GM23338 (cell line): ENCODE data around the gene BCAR3. TPM values are rescaled to one million over a fixed set of nuclear protein-coding genes. Genes with fewer than 3 reads are reported as not detected.

Source experiments
- ATAC-seq: fragments of 200-7000 bp; cut with Tn5 transposase; 3 replicates; pipeline ENCODE4 v1.9.1; 2020
- DNase-seq: peaks from one replicate; pipeline ENCODE4 v3.0.0-alpha.2; 2015; ENCODE audit warnings: low spot score
- H2AFZ ChIP-seq: fragments of 200-600 bp; sonication (generic); 2 replicates; pipeline ENCODE4 v1.8.0; 2016; ENCODE audit warnings: antibody characterized with exemption, mild to moderate bottlenecking, moderate library complexity
- H3F3A ChIP-seq: fragments of 200-600 bp; sonication (generic); replicated peaks from 2 replicates; pipeline ENCODE4 v1.8.0; 2017; ENCODE audit warnings: antibody characterized with exemption, mixed run types, low read depth
- H3K27ac ChIP-seq: fragments of 200-600 bp; sonication (generic); 2 replicates; pipeline ENCODE4 v1.6.1; 2016; ENCODE audit warnings: low read depth
- H3K27me3 ChIP-seq: fragments of 200-600 bp; sonication (generic); 2 replicates; pipeline ENCODE4 v1.8.0; 2016; ENCODE audit warnings: mild to moderate bottlenecking, mixed run types, moderate library complexity; ENCODE audit not compliant: insufficient read depth
- H3K36me3 ChIP-seq: fragments of 200-600 bp; sonication (generic); 2 replicates; pipeline ENCODE4 v1.8.0; 2016; ENCODE audit warnings: mild to moderate bottlenecking; ENCODE audit not compliant: insufficient read depth
- H3K4me1 ChIP-seq: fragments of 200-600 bp; sonication (generic); 2 replicates; pipeline ENCODE4 v1.8.0; 2016; ENCODE audit warnings: mild to moderate bottlenecking, moderate library complexity; ENCODE audit not compliant: insufficient read depth
- H3K4me2 ChIP-seq: fragments of 200-600 bp; sonication (generic); 2 replicates; pipeline ENCODE4 v1.7.1; 2017; ENCODE audit warnings: mixed run types
- H3K4me3 ChIP-seq: fragments of 200-600 bp; sonication (generic); 2 replicates; pipeline ENCODE4 v1.6.1; 2016; ENCODE audit warnings: mixed run types
- H3K79me2 ChIP-seq: fragments of 200-600 bp; sonication (generic); replicated peaks from 2 replicates; pipeline ENCODE4 v1.8.0; 2017; ENCODE audit warnings: mild to moderate bottlenecking; ENCODE audit not compliant: insufficient read depth
- H3K9me2 ChIP-seq: fragments of 200-600 bp; sonication (generic); 2 replicates; pipeline ENCODE4 v1.8.0; 2017; ENCODE audit not compliant: insufficient read depth
- H4K20me1 ChIP-seq: fragments of 200-600 bp; sonication (generic); replicated peaks from 2 replicates; pipeline ENCODE4 v1.8.0; 2017; ENCODE audit warnings: mild to moderate bottlenecking; ENCODE audit not compliant: insufficient read depth
- H3K27ac Mint-ChIP-seq: 2 replicates; pipeline ENCODE4 v1.8.0; 2020; ENCODE audit warnings: inconsistent platforms, mild to moderate bottlenecking, moderate library complexity, mixed read lengths
- H3K27me3 Mint-ChIP-seq: 3 replicates; pipeline ENCODE4 v1.8.0; 2022; ENCODE audit warnings: low read depth, mild to moderate bottlenecking, moderate library complexity, mixed read lengths, inconsistent platforms; ENCODE audit not compliant: insufficient read depth, poor library complexity
- H3K36me3 Mint-ChIP-seq: 3 replicates; pipeline ENCODE4 v1.8.0; 2021; ENCODE audit warnings: low read depth, mild to moderate bottlenecking, inconsistent platforms, moderate library complexity, mixed read lengths
- H3K4me1 Mint-ChIP-seq: 3 replicates; pipeline ENCODE4 v1.8.0; 2020; ENCODE audit warnings: mild to moderate bottlenecking, inconsistent platforms, mixed read lengths
- H3K4me3 Mint-ChIP-seq: 3 replicates; pipeline ENCODE4 v1.8.0; 2021; ENCODE audit warnings: moderate library complexity, mild to moderate bottlenecking, inconsistent platforms, mixed read lengths
- H3K9me3 Mint-ChIP-seq: 3 replicates; pipeline ENCODE4 v1.8.0; 2020; ENCODE audit warnings: moderate library complexity, mild to moderate bottlenecking, inconsistent platforms, mixed read lengths
- CREB1 ChIP-seq: fragments of 250-450 bp; sonication (Bioruptor Pico); IDR thresholded peaks from 2 replicates; pipeline ENCODE4 v1.5.0; 2020; ENCODE audit warnings: low read depth, mild to moderate bottlenecking, moderate library complexity
- EZH2 ChIP-seq: fragments of 200-600 bp; sonication (generic); IDR thresholded peaks from one replicate; pipeline ENCODE4 v1.8.0; 2017; ENCODE audit warnings: antibody characterized with exemption, mild to moderate bottlenecking, low read depth; ENCODE audit not compliant: unreplicated experiment
- EZH2phosphoT487 ChIP-seq: fragments of 200-600 bp; sonication (generic); IDR thresholded peaks from one replicate; pipeline ENCODE4 v1.8.1; 2018; ENCODE audit warnings: antibody characterized with exemption; ENCODE audit not compliant: unreplicated experiment
- JUNB ChIP-seq: IDR thresholded peaks from one replicate; pipeline ENCODE4 v1.6.1; 2016; ENCODE audit warnings: antibody characterized with exemption; ENCODE audit not compliant: unreplicated experiment
- NANOG ChIP-seq: IDR thresholded peaks from 2 replicates; pipeline ENCODE4 v1.6.1; 2016; ENCODE audit warnings: antibody characterized with exemption, borderline replicate concordance
- POLR2AphosphoS5 ChIP-seq: IDR thresholded peaks from 2 replicates; pipeline ENCODE4 v1.6.1; 2016; ENCODE audit warnings: antibody characterized with exemption, low read depth
- STAT1 ChIP-seq: IDR thresholded peaks from one replicate; pipeline ENCODE4 v1.6.1; 2016; ENCODE audit warnings: antibody characterized with exemption; ENCODE audit not compliant: unreplicated experiment
- ZNF331 ChIP-seq: fragments of 250-450 bp; sonication (Bioruptor Pico); IDR thresholded peaks from 2 replicates; pipeline ENCODE4 v1.5.0; 2020; ENCODE audit warnings: low read depth, mild to moderate bottlenecking, moderate library complexity
- polyA plus RNA-seq: library from polyadenylated mRNA; unstranded; fragments of >200 nt; fragmentation: Nextera tagmentation; extraction: Ambion mirVana; gene quantifications from 2 replicates; pipeline ENCODE4 v1.2.1, GENCODE V29; 2016
- total RNA-seq: library from RNA; depleted of rRNA; stranded (reverse); fragments of >200 nt; shearing (Covaris generic); gene quantifications from 2 replicates; pipeline ENCODE4 v1.2.3, GENCODE V29; 2014
- TF ChIP-seq, protein P1 (sequence below): IDR thresholded peaks from 2 replicates; pipeline ENCODE4 v1.6.1; 2016; ENCODE audit warnings: antibody characterized with exemption
- TF ChIP-seq, protein P2 (sequence below): IDR thresholded peaks from one replicate; pipeline ENCODE4 v1.6.1; 2018; ENCODE audit warnings: antibody characterized with exemption; ENCODE audit not compliant: unreplicated experiment
- TF ChIP-seq, protein P3 (sequence below): fragments of 250-450 bp; sonication (Bioruptor Pico); IDR thresholded peaks from 2 replicates; pipeline ENCODE4 v1.5.0; 2020; ENCODE audit warnings: mild to moderate bottlenecking, moderate library complexity
- TF ChIP-seq, protein P4 (sequence below), 2 experiments: fragments of 200-600 bp in 1 of 2; sonication (generic) in 1 of 2; conservative IDR thresholded peaks; 2 replicates each; pipeline versions ENCODE4 v1.5.1 to v1.6.1; 2016 to 2017; ENCODE audit warnings: antibody characterized with exemption in 2 of 2, low read depth in 2 of 2, mild to moderate bottlenecking in 2 of 2, moderate library complexity in 1 of 2

Gene BCAR3
- total and polyA plus RNA-seq, 2 experiments from 2014 or later = 5.5 to 9.7 TPM

DNA sequence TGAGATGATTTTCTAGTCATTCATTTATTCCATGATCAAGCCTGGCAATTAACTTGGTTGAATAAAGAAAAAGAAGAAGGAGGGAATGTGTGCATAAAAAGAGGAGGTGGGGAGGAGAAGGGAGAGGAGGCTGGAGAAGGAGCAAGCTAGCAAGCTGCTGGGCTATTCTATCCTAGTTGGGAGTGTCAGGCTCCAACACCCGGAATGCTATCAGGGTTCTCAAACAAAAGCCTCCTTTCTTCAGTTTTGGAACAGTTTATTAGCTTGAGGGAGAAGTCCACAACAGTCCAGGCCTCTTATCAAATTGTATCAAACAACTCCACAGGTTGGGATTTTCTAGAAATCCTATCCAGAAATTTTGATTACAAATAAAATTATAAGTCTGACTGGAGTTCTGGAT lies 80.0 kb downstream of the BCAR3 start:
- Histone ChIP-seq H3K4me3 (no peak overlapping the region), H4K20me1 (no peaks in the 10 kb centered on the region), H3K79me2 (0 out of 2 replicates have a peak, but pooled peaks cover under 1% of the 10 kb centered on the region), H3K27me3 (no peaks in the 10 kb centered on the region), H3K4me1 (peaks cover 9% of the 10 kb centered on the region; the same call in 1 of the 2 replicates), H3K4me2 (no peak overlapping the region), H3K9me2 (no peaks in the 10 kb centered on the region), H3K27ac (no peak overlapping the region), H3F3A (no peaks in the 10 kb centered on the region), H3K36me3 (no peaks in the 10 kb centered on the region), H2AFZ (no peak overlapping the region)
- TF ChIP-seq, protein P1, sequence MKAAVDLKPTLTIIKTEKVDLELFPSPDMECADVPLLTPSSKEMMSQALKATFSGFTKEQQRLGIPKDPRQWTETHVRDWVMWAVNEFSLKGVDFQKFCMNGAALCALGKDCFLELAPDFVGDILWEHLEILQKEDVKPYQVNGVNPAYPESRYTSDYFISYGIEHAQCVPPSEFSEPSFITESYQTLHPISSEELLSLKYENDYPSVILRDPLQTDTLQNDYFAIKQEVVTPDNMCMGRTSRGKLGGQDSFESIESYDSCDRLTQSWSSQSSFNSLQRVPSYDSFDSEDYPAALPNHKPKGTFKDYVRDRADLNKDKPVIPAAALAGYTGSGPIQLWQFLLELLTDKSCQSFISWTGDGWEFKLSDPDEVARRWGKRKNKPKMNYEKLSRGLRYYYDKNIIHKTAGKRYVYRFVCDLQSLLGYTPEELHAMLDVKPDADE = no peak
- no peak for TF ChIP-seq CREB1
- TF ChIP-seq, protein P2, sequence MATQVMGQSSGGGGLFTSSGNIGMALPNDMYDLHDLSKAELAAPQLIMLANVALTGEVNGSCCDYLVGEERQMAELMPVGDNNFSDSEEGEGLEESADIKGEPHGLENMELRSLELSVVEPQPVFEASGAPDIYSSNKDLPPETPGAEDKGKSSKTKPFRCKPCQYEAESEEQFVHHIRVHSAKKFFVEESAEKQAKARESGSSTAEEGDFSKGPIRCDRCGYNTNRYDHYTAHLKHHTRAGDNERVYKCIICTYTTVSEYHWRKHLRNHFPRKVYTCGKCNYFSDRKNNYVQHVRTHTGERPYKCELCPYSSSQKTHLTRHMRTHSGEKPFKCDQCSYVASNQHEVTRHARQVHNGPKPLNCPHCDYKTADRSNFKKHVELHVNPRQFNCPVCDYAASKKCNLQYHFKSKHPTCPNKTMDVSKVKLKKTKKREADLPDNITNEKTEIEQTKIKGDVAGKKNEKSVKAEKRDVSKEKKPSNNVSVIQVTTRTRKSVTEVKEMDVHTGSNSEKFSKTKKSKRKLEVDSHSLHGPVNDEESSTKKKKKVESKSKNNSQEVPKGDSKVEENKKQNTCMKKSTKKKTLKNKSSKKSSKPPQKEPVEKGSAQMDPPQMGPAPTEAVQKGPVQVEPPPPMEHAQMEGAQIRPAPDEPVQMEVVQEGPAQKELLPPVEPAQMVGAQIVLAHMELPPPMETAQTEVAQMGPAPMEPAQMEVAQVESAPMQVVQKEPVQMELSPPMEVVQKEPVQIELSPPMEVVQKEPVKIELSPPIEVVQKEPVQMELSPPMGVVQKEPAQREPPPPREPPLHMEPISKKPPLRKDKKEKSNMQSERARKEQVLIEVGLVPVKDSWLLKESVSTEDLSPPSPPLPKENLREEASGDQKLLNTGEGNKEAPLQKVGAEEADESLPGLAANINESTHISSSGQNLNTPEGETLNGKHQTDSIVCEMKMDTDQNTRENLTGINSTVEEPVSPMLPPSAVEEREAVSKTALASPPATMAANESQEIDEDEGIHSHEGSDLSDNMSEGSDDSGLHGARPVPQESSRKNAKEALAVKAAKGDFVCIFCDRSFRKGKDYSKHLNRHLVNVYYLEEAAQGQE = no peak
- TF ChIP-seq NANOG = no peak
- TF ChIP-seq POLR2AphosphoS5 = no peak
- TF ChIP-seq EZH2phosphoT487 = no peak
- no peak for TF ChIP-seq ZNF331 (CRISPR knock-in tag)
- TF ChIP-seq, protein P3, sequence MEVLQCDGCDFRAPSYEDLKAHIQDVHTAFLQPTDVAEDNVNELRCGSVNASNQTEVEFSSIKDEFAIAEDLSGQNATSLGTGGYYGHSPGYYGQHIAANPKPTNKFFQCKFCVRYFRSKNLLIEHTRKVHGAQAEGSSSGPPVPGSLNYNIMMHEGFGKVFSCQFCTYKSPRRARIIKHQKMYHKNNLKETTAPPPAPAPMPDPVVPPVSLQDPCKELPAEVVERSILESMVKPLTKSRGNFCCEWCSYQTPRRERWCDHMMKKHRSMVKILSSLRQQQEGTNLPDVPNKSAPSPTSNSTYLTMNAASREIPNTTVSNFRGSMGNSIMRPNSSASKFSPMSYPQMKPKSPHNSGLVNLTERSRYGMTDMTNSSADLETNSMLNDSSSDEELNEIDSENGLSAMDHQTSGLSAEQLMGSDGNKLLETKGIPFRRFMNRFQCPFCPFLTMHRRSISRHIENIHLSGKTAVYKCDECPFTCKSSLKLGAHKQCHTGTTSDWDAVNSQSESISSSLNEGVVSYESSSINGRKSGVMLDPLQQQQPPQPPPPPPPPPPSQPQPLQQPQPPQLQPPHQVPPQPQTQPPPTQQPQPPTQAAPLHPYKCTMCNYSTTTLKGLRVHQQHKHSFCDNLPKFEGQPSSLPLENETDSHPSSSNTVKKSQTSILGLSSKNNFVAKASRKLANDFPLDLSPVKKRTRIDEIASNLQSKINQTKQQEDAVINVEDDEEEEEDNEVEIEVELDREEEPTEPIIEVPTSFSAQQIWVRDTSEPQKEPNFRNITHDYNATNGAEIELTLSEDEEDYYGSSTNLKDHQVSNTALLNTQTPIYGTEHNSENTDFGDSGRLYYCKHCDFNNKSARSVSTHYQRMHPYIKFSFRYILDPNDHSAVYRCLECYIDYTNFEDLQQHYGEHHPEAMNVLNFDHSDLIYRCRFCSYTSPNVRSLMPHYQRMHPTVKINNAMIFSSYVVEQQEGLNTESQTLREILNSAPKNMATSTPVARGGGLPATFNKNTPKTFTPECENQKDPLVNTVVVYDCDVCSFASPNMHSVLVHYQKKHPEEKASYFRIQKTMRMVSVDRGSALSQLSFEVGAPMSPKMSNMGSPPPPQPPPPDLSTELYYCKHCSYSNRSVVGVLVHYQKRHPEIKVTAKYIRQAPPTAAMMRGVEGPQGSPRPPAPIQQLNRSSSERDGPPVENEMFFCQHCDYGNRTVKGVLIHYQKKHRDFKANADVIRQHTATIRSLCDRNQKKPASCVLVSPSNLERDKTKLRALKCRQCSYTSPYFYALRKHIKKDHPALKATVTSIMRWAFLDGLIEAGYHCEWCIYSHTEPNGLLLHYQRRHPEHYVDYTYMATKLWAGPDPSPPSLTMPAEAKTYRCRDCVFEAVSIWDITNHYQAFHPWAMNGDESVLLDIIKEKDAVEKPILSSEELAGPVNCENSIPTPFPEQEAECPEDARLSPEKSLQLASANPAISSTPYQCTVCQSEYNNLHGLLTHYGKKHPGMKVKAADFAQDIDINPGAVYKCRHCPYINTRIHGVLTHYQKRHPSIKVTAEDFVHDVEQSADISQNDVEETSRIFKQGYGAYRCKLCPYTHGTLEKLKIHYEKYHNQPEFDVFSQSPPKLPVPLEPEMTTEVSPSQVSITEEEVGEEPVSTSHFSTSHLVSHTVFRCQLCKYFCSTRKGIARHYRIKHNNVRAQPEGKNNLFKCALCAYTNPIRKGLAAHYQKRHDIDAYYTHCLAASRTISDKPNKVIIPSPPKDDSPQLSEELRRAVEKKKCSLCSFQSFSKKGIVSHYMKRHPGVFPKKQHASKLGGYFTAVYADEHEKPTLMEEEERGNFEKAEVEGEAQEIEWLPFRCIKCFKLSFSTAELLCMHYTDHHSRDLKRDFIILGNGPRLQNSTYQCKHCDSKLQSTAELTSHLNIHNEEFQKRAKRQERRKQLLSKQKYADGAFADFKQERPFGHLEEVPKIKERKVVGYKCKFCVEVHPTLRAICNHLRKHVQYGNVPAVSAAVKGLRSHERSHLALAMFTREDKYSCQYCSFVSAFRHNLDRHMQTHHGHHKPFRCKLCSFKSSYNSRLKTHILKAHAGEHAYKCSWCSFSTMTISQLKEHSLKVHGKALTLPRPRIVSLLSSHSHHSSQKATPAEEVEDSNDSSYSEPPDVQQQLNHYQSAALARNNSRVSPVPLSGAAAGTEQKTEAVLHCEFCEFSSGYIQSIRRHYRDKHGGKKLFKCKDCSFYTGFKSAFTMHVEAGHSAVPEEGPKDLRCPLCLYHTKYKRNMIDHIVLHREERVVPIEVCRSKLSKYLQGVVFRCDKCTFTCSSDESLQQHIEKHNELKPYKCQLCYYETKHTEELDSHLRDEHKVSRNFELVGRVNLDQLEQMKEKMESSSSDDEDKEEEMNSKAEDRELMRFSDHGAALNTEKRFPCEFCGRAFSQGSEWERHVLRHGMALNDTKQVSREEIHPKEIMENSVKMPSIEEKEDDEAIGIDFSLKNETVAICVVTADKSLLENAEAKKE (CRISPR knock-in tag) = no peak
- no peak for TF ChIP-seq STAT1
- TF ChIP-seq EZH2 = no peak
- TF ChIP-seq JUNB = no peak
- TF ChIP-seq, protein P4, sequence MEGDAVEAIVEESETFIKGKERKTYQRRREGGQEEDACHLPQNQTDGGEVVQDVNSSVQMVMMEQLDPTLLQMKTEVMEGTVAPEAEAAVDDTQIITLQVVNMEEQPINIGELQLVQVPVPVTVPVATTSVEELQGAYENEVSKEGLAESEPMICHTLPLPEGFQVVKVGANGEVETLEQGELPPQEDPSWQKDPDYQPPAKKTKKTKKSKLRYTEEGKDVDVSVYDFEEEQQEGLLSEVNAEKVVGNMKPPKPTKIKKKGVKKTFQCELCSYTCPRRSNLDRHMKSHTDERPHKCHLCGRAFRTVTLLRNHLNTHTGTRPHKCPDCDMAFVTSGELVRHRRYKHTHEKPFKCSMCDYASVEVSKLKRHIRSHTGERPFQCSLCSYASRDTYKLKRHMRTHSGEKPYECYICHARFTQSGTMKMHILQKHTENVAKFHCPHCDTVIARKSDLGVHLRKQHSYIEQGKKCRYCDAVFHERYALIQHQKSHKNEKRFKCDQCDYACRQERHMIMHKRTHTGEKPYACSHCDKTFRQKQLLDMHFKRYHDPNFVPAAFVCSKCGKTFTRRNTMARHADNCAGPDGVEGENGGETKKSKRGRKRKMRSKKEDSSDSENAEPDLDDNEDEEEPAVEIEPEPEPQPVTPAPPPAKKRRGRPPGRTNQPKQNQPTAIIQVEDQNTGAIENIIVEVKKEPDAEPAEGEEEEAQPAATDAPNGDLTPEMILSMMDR (conservative IDR thresholded peaks at IDR 0.05; ENCODE audit: low read depth in 2 of 2) = no peak
- H3K9me3 Mint-ChIP-seq = no peaks in the 10 kb centered on the region
- DNase-seq (no peak), ATAC-seq (no peak)
- no peaks in the 10 kb centered on the region for H3K27me3 Mint-ChIP-seq
- H3K4me3 Mint-ChIP-seq = no peak overlapping the region
- no peaks in the 10 kb centered on the region; the same call in 2 of the 3 replicates for H3K36me3 Mint-ChIP-seq
- no peak overlapping the region for H3K27ac Mint-ChIP-seq
- peaks cover 11% of the 10 kb centered on the region for H3K4me1 Mint-ChIP-seq
